Measurements from ENCODE around the gene TEKT2. TPM values are rescaled to one million over a fixed set of nuclear protein-coding genes. Genes with fewer than 3 reads are reported as not detected.

TEKT2 gene
- total and polyA plus RNA-seq, 2 of the 8 experiments (the other 6 are each of a cell fraction or from before 2014, with no cell fraction given), result 1.6 to 1.7 TPM

DNA sequence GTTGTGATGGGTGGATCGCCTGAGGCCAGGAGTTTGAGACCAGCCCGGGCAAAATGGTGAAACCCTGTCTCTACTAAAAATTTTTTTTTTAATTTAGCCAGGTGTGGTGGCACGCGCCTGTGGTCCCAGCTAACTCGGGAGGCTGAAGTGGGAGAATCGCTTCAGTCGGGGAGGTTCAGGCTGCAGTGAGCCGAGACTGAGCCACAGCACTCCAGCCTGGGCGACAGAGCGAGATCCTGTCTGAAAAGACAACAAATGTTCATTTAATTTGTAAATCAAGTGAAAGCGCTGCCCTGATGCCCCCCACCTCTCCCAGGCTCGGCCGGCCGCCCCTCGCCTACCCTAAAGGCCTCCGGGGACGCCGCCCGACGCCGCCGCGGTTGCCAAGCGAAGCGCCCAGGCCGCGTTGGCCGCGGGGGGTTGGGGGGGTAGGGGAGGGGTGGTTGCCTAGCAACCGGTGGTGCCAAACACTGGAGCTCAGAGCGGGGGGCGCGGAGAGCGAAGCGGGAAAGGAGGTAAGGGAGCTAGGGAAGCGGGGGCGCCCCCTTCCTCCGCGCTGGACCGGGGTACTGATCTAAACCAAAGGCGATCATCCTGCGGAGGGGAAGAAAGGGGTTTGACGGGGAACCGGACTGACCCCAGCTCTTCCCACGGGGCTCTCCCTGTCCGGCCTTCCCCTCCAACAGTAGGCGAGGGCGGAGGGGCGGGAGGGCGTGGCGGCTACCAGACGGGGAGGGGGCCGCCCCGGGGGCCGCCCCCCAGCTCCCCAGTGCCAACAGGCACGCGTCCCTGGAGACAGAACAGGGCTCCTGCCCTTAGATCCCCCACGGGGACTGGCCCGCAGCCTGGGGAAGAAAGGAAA, at the start of gene TEKT2 (continued):
- TF ChIP-seq SIN3A (conservative IDR thresholded peaks at IDR 0.05 in 1 of 2, IDR thresholded peaks at IDR 0.05 in 1 of 2; ENCODE audit: low read depth in 1 of 2, low read length in 2 of 2), result peak; percentile 16 to 65; a peak in 1 of 4 replicates
- TF ChIP-seq CTBP2 (IDR thresholded peaks at IDR 0.05; ENCODE audit: borderline replicate concordance, insufficient read depth, insufficient read length, low read length), result no peak
- TF ChIP-seq, protein P1, sequence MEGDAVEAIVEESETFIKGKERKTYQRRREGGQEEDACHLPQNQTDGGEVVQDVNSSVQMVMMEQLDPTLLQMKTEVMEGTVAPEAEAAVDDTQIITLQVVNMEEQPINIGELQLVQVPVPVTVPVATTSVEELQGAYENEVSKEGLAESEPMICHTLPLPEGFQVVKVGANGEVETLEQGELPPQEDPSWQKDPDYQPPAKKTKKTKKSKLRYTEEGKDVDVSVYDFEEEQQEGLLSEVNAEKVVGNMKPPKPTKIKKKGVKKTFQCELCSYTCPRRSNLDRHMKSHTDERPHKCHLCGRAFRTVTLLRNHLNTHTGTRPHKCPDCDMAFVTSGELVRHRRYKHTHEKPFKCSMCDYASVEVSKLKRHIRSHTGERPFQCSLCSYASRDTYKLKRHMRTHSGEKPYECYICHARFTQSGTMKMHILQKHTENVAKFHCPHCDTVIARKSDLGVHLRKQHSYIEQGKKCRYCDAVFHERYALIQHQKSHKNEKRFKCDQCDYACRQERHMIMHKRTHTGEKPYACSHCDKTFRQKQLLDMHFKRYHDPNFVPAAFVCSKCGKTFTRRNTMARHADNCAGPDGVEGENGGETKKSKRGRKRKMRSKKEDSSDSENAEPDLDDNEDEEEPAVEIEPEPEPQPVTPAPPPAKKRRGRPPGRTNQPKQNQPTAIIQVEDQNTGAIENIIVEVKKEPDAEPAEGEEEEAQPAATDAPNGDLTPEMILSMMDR (IDR thresholded peaks at IDR 0.05; ENCODE audit: control extremely low read depth in 1 of 3, insufficient read depth in 1 of 3, low read depth in 1 of 3, low read length in 3 of 3), result no peak
- TF ChIP-seq RXRA (IDR thresholded peaks at IDR 0.05; ENCODE audit: insufficient read depth, low read depth, low read length), result no peak
- no peak for TF ChIP-seq POLR2A (IDR thresholded peaks at IDR 0.05; ENCODE audit: control extremely low read depth in 1 of 2, low read depth in 2 of 2, low read length in 2 of 2)
- TF ChIP-seq SRF (IDR thresholded peaks at IDR 0.05; ENCODE audit: low read depth, low read length), result no peak
- no peak for TF ChIP-seq KDM1A (IDR thresholded peaks at IDR 0.05; ENCODE audit: borderline replicate concordance, low read length)
- no peak; the same call in 1 of the 2 replicates for TF ChIP-seq POLR2AphosphoS5 (IDR thresholded peaks at IDR 0.05; ENCODE audit: low read depth, low read length)
- TF ChIP-seq EZH2 (IDR thresholded peaks at IDR 0.05; ENCODE audit: low read depth, low read length, severe bottlenecking), result no peak
- TF ChIP-seq SP4 (IDR thresholded peaks at IDR 0.05; ENCODE audit: low read length), result no peak
- no peak for TF ChIP-seq JUND (IDR thresholded peaks at IDR 0.05; ENCODE audit: low read length)
- TF ChIP-seq KDM4A (IDR thresholded peaks at IDR 0.05; ENCODE audit: low read depth, low read length, severe bottlenecking), result peak; percentile 80
- no peak for TF ChIP-seq YY1 (IDR thresholded peaks at IDR 0.05; ENCODE audit: low read depth, low read length)
- TF ChIP-seq NANOG (IDR thresholded peaks at IDR 0.05; ENCODE audit: insufficient read depth, low read depth, low read length, poor library complexity, severe bottlenecking), result no peak
- no peak for TF ChIP-seq PHF8 (conservative IDR thresholded peaks at IDR 0.05; ENCODE audit: low read depth, low read length)
- no peak for TF ChIP-seq RNF2 (IDR thresholded peaks at IDR 0.05; ENCODE audit: borderline replicate concordance, low read depth, low read length, missing control alignments, poor library complexity, severe bottlenecking)
- no peak for TF ChIP-seq POU5F1 (IDR thresholded peaks at IDR 0.05; ENCODE audit: low read depth, low read length)
- no peak for TF ChIP-seq SP1 (IDR thresholded peaks at IDR 0.05; ENCODE audit: low read depth, low read length)
- no peak for TF ChIP-seq MAFK (IDR thresholded peaks at IDR 0.05; ENCODE audit: low read depth, low read length)
- no peak for TF ChIP-seq SIRT6 (IDR thresholded peaks at IDR 0.05; ENCODE audit: low read length)
- TF ChIP-seq TBP (IDR thresholded peaks at IDR 0.05; ENCODE audit: low read depth, low read length), result no peak
